Right cardiac atrium (tissue), 5 donors: ENCODE data around the gene RNASE12. TPM values are rescaled to one million over a fixed set of nuclear protein-coding genes. Genes with fewer than 3 reads are reported as not detected.

Experiments used
- ATAC-seq, 2 donors: fragments of 200-7000 bp; cut with Tn5 transposase; one replicate each; pipeline versions ENCODE4 v1.8.0 to v1.9.1; 2020; ENCODE audit warnings: moderate library complexity in 2 of 2, mild to moderate bottlenecking in 1 of 2
- DNase-seq, 3 donors: peaks; one replicate each; pipeline ENCODE4 v3.0.0-alpha.2; 2020
- H3K27ac ChIP-seq: one replicate; pipeline ENCODE4 v1.5.1; 2013; ENCODE audit warnings: mild to moderate bottlenecking, low read length, control low read depth, moderate library complexity
- H3K27me3 ChIP-seq: one replicate; pipeline ENCODE4 v1.6.1; 2013; ENCODE audit not compliant: control insufficient read depth, insufficient read depth
- H3K4me1 ChIP-seq: one replicate; pipeline ENCODE4 v1.6.1; 2013; ENCODE audit warnings: low read length; ENCODE audit not compliant: control insufficient read depth, insufficient read depth
- H3K4me3 ChIP-seq: one replicate; pipeline ENCODE4 v1.5.1; 2013; ENCODE audit warnings: low read length, control low read depth
- H3K9me3 ChIP-seq: one replicate; pipeline ENCODE4 v1.6.1; 2013; ENCODE audit warnings: low read length; ENCODE audit not compliant: control insufficient read depth
- WGBS: extraction: QIAGEN DNeasy Blood & Tissue Kit; methylation state at CpG from one replicate; pipeline ENCODE4 v1.1.7; 2013; 5-methylcytosine and 5-hydroxymethylcytosine counted together
- intact Hi-C, 4 donors: fragments of 100-400 bp; cut with DNase I; formaldehyde crosslinking; loops; one replicate each; pipeline versions ENCODE4 v1.11.0 to v1.14.0; 2022 to 2023
- long read RNA-seq, 4 donors: library from polyadenylated mRNA; unstranded; transcript quantifications; one replicate each; pipeline ENCODE4 v2.0.0, GENCODE V29; 2020 to 2021
- polyA plus RNA-seq: library from polyadenylated mRNA; stranded (reverse); fragments of 200-250 nt; gene quantifications from one replicate; pipeline ENCODE4 v1.2.3, GENCODE V29; 2013
- total RNA-seq, 4 donors: library from RNA; stranded (reverse); fragmentation: NEBNext Ultra II Directional; extraction: Animal tissue kit (Norgen Biotek cat#: 25700); gene quantifications; one replicate each; pipeline ENCODE4 v1.2.1, GENCODE V29; 2021
- donor health status: healthy with polysubstance abuse.
- donor health status: DM: no; HTN: yes; CAD: no.
- donor health status: DM: no; HTN: no; CAD: no.
- donor health status: DM: no; HTN: yes; CAD: no; lungs with severe emphysema.
- donor health status: DM: yes; HTN: yes; CAD: no.

The RNASE12 gene
- not detected for total RNA-seq
- not detected for polyA plus RNA-seq
- long read RNA-seq, donor 1, result 0 reads
- long read RNA-seq, donor 2, result 0 reads
- long read RNA-seq, donor 3, result 0 reads
- long read RNA-seq, donor 4, result 0 reads

- no peak for ATAC-seq
- Histone ChIP-seq H3K9me3 (no peaks in the 10 kb centered on the region), H3K27me3 (no peaks in the 10 kb centered on the region), H3K4me3 (no peak within 1 kb of the TSS), H3K27ac (no peak within 1 kb of the TSS), H3K4me1 (no peaks in the 10 kb centered on the region)
- WGBS, result 79% methylated on average over 4 of the region's 4 CpGs
- intact Hi-C loops, result no loop called here
- no peak for DNase-seq
Observed at GRCh38 chr14:20591235-20591634, at the start of gene RNASE12. Gene RNASE12, minus strand, starts transcription at chr14:20591376. Its CDS starts 653 bp downstream, at chr14:20590723.

DNA sequence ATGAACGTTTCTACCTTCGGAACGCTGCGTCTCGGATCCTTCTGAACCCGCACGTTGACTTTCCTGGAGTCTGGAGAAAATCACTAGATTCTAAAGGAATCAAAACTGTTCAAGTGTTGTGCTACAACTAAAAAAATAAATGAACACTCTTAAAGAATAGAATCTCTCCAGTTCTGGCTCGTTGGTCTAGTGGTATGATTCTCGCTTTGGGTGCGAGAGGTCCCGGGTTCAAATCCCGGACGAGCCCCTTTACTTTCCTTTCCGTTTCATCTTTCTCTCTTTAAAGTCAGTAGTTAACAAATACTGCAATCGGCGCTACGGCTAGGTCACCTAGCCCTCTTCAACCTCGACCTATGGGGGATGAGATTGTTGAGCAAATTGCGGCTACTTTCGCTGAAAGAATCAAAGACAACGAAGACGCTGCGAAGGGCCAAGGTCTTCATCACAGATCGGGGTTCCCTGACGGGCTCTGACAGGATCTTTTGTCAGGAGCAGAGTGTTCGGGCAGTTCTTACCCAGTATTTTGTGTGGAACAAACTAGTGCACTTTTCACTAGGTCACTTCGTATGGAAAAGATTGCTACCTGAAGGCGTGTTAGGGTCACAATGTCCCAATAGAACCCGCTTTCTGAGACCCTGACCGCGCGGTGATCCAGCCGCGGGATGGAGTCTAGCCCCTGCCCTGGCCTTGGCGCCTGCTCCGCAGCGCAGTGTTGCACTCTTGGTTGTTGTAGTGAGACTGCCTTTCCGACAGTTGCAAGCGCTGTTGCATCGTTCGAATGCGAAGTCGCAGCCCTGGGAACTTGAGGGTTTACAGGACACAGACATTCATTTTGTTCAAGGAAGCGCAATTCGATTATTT, 41.9 kb upstream of the RNASE12 start:
- H3K9me3 ChIP-seq, result no peaks in the 10 kb centered on the region
- H3K27ac ChIP-seq, result no peak overlapping the region
- peak; percentile 71 to 86 for ATAC-seq
- H3K4me1 ChIP-seq, result peaks cover 4% of the 10 kb centered on the region
- no peaks in the 10 kb centered on the region for H3K27me3 ChIP-seq
- peak overlapping the region; percentile 31 for H3K4me3 ChIP-seq
- 5% methylated on average over 45 of the region's 45 CpGs for WGBS
- intact Hi-C loops, result loop anchor here in 1 of 4 donors (5.0 kb wide), 1 partner anchor 49 kb away; the partner anchor contains the start of gene RNASE4
- peak in 1 of 3 donors; percentile 43 for DNase-seq

GRCh38 chr14:20632448-20632830, 41.3 kb upstream of the RNASE12 start:
- Histone ChIP-seq H3K27ac (no peak overlapping the region), H3K27me3 (no peaks in the 10 kb centered on the region), H3K9me3 (no peaks in the 10 kb centered on the region), H3K4me3 (peak overlapping the region; percentile 31), H3K4me1 (peaks cover 4% of the 10 kb centered on the region)
- DNase-seq, result no peak
- peak in 1 of 2 donors; percentile 18 for ATAC-seq
- intact Hi-C loops, result loop anchor here in 1 of 4 donors (5.0 kb wide), 1 partner anchor 50 kb away; the partner anchor contains the start of gene RNASE4
- under 1% methylated on average over 19 of the region's 19 CpGs for WGBS

DNA sequence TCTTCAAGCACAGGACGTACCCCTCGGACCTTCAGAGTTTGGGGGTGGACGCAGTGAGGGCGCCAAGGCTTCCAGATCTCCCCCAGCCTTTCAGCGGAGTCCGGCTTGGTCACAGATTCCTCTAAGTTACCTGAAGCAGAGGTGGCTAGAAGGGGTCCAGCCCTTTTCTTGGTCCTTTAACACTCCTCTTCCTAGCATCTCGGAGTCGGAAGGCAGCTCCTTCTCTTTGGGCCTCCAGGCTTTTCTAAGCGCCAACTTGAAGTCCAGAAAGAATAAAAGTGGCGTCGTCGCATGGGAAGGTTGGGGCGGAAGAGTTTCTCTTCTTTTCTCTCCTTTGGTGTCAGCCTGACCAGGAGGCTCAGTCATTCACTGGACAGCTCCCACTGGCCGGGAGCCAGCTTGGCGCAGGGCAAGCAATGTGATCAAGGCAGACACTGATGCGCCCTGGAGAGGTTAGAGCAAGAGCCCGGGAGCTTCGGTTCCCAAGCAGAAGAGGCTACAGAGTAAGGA, 40.8 kb upstream of the RNASE12 start:
- Histone ChIP-seq H3K27ac (no peak overlapping the region), H3K9me3 (no peaks in the 10 kb centered on the region), H3K4me1 (peaks cover 4% of the 10 kb centered on the region), H3K4me3 (peak overlapping the region; percentile 31), H3K27me3 (no peaks in the 10 kb centered on the region)
- intact Hi-C loops, result loop anchor here in 1 of 4 donors (5.0 kb wide), 1 partner anchor 50 kb away; the partner anchor contains the start of gene RNASE4
- DNase-seq (peak; percentile 76 to 91 (median 89)), ATAC-seq (peak; percentile 86 to 88)
- WGBS, result 1% methylated on average over 18 of the region's 18 CpGs

DNA sequence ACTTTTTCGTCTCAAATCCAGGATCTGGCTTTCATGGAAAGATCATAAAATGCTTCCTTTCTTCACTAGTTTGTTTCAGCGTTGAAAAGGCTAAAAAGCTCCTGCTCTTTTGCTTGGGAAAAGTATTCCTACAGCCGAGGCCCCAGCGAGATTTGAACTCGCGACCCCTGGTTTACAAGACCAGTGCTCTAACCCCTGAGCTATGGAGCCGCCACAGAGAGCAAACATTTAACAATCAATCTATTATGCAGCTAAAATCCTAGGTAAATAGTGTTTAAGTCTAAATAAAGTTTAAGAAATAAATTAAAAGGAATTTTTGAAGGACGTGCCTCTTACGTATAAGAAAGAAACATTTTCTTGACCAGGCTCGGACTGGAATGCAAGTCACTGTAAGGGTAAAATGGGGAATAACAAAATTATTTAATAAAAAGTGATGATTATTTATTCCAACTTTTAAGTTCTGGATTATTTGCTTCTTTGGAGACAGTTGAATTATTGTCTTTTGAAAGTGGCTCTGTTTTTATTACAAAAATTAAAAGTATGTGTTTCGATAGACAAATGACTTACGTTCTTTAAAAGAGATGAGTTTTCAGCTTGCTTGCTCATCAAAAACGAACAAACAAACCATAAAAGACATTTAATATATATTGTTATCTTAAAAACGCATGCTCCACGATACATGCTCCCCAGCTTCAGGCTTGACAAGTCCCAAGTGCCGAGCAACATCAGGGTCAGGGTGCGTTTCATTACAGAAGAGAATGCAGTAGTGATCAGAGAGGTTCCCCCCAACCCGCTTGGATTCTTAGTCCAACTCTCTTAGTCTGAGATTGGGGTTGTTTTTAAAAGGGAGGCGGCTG, 40.1 kb upstream of the RNASE12 start:
- WGBS, result 2% methylated on average over 19 of the region's 19 CpGs

DNA sequence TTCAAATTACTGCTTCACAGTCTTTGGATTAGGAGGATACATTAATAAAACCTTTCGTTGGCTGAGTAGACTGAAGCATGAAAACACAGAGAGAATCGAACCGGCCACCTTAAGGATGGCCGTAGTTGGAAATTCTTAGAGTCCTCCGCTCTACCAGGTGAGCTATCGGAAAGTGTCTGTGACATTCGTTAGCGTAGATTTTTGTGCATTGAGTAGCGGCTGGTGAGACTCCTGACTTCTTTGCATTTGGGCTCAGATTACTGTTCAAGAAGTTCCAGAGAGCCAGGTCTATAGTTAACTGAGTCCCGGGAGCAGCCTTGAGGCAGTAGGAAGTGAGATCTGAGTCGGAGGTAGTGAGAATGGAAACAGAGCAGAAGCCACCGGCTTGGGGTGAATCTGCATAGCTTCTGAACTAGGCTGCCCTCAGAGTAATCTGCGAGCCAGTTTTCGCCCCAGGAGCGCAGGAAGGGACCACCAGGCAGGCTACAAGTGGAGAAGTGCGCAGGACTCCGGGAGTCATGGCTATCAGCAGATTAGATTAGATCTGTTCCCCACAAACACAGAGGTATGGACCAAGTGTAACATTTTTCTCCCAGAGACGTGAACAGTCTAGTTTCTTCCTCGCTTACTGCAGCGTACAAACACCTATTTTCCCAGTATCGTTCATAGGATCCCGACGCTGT, 39.3 kb upstream of the RNASE12 start:
- DNase-seq, result no peak
- WGBS, result 4% methylated on average over 23 of the region's 23 CpGs
- no peak overlapping the region for H3K27ac ChIP-seq
- peaks cover 11% of the 10 kb centered on the region for H3K4me1 ChIP-seq
- intact Hi-C loops, result loop anchor here in 1 of 4 donors (5.0 kb wide), 1 partner anchor 52 kb away; the partner anchor contains the start of gene RNASE4
- no peak for ATAC-seq
- no peaks in the 10 kb centered on the region for H3K9me3 ChIP-seq
- no peaks in the 10 kb centered on the region for H3K27me3 ChIP-seq
- H3K4me3 ChIP-seq, result peak overlapping the region; percentile 52

More for the DNA sequence above, 40.1 kb upstream of the RNASE12 start:
- Histone ChIP-seq H3K27me3 (no peaks in the 10 kb centered on the region), H3K27ac (no peak overlapping the region), H3K4me3 (peak overlapping the region; percentile 52), H3K4me1 (peaks cover 10% of the 10 kb centered on the region), H3K9me3 (no peaks in the 10 kb centered on the region)
- peak in 1 of 3 donors; percentile 54 for DNase-seq
- ATAC-seq, result peak; percentile 58 to 61
- intact Hi-C loops, result loop anchor here in 1 of 4 donors (5.0 kb wide), 1 partner anchor 51 kb away; the partner anchor contains the start of gene RNASE4

- intact Hi-C loops, result no loop called here
- H3K4me3 ChIP-seq, result no peak overlapping the region
- whole genome bisulfite sequencing, result 43% methylated on average over 10 of the region's 10 CpGs
- H3K27me3 ChIP-seq, result no peaks in the 10 kb centered on the region
- ATAC-seq, result no peak
- DNase-seq, result no peak
- no peaks in the 10 kb centered on the region for H3K9me3 ChIP-seq
- no peak overlapping the region for H3K27ac ChIP-seq
- H3K4me1 ChIP-seq, result peaks cover 11% of the 10 kb centered on the region
Observed at GRCh38 chr14:20628063-20628854, 37.1 kb upstream of the RNASE12 start.

DNA sequence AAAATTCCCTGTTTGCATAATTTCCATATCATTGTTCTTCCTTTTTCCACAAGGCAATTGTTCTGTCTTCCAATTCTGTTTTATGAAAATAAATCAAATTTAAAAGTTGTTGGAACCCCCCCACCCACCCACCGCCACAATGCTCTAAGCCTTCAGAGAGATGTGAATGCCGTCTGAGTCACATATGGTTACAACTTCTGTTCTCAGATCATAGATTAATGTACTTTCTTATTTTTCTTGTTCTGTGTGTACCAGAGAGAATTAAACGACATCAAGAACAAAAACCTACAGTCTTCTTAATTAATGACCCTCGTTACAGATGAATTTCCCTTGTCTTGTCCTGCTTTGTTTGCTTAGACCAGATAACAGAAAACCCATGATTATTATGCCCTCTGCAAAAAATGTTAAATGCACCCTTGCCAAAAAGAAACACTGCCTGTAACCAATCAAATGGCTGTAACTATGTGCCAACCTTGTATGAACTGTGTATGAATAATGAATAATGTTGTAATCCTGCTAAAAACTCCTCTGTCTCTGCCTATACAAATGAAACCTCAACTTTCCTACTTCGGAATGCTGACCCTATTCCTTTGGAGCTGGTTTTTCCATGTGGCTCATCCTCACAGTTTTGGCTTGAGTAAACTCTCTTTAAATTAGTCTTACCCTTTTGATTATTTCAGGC, 36.3 kb upstream of the RNASE12 start:
- 63% methylated on average over 5 of the region's 5 CpGs for WGBS
- DNase-seq (no peak), ATAC-seq (no peak)
- Histone ChIP-seq H3K4me3 (no peak overlapping the region), H3K4me1 (peaks cover 11% of the 10 kb centered on the region), H3K27ac (no peak overlapping the region), H3K9me3 (no peaks in the 10 kb centered on the region), H3K27me3 (no peaks in the 10 kb centered on the region)
- intact Hi-C loops, result no loop called here

GRCh38 chr14:20626274-20626673, 35.1 kb upstream of the RNASE12 start:
- no peak overlapping the region for H3K27ac ChIP-seq
- intact Hi-C loops, result no loop called here
- 28% methylated on average over 12 of the region's 12 CpGs for WGBS
- DNase-seq (no peak), ATAC-seq (no peak)
- H3K4me3 ChIP-seq, result no peak overlapping the region
- H3K4me1 ChIP-seq, result peaks cover 6% of the 10 kb centered on the region
- no peaks in the 10 kb centered on the region for H3K27me3 ChIP-seq
- H3K9me3 ChIP-seq, result no peaks in the 10 kb centered on the region
